ENCODE measurements around the gene LOX.

DNA sequence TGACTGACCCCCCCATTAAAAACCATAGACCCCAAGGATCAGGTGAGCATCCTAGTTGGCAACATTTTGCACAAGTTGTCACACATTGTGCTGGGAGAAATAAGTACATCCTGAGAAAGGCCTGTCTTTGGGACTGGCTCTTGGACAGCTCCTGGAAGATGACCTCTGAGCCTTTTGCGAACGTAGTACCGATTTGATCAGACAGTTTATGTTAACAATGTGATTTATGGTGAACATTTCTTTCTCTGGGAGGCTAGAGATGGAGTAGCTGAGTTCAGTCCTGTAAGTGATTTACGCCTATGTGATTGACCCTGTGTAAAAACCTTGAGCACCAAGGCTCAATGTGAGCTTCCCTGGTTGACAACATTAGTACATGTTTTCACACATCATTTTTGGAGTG is 41.7 kb downstream of the LOX start:
- TF ChIP-seq, protein P1, sequence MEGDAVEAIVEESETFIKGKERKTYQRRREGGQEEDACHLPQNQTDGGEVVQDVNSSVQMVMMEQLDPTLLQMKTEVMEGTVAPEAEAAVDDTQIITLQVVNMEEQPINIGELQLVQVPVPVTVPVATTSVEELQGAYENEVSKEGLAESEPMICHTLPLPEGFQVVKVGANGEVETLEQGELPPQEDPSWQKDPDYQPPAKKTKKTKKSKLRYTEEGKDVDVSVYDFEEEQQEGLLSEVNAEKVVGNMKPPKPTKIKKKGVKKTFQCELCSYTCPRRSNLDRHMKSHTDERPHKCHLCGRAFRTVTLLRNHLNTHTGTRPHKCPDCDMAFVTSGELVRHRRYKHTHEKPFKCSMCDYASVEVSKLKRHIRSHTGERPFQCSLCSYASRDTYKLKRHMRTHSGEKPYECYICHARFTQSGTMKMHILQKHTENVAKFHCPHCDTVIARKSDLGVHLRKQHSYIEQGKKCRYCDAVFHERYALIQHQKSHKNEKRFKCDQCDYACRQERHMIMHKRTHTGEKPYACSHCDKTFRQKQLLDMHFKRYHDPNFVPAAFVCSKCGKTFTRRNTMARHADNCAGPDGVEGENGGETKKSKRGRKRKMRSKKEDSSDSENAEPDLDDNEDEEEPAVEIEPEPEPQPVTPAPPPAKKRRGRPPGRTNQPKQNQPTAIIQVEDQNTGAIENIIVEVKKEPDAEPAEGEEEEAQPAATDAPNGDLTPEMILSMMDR (IDR thresholded peaks at IDR 0.05): no peak
- TF ChIP-seq POLR2A (IDR thresholded peaks at IDR 0.05): no peak
